Thyroid gland (tissue), 4 donors: ENCODE measurements around the gene REXO2. TPM values are rescaled to one million over a fixed set of nuclear protein-coding genes. Genes with fewer than 3 reads are reported as not detected.

ENCODE experiments used
- DNase-seq, 2 donors: peaks; one replicate each; pipeline ENCODE4 v3.0.0-alpha.2; 2019
- H3K27ac ChIP-seq, 3 donors: fragments of 200-600 bp; sonication (generic); 1 replicate in 2 of 3; 2 replicates in 1 of 3; pipeline ENCODE4 v1.5.1; 2016 to 2019; ENCODE audit warnings: mild to moderate bottlenecking in 1 of 3, moderate library complexity in 1 of 3
- H3K27me3 ChIP-seq: fragments of 200-600 bp; sonication (generic); one replicate; pipeline ENCODE4 v1.5.1; 2019
- H3K36me3 ChIP-seq, 2 donors: fragments of 200-600 bp; sonication (generic); one replicate each; pipeline ENCODE4 v1.5.1; 2016 to 2019
- H3K4me1 ChIP-seq, 2 donors: fragments of 200-600 bp; sonication (generic); one replicate each; pipeline ENCODE4 v1.5.1; 2017 to 2019
- H3K4me3 ChIP-seq, 3 donors: fragments of 200-600 bp; sonication (generic); replicated peaks in 1 of 3; 1 replicate in 2 of 3; 2 replicates in 1 of 3; pipeline ENCODE4 v1.5.1; 2016; ENCODE audit warnings: mild to moderate bottlenecking in 1 of 3
- H3K9me3 ChIP-seq: fragments of 200-600 bp; sonication (generic); one replicate; pipeline ENCODE4 v1.5.1; 2017
- POLR2A ChIP-seq, 2 donors: fragments of 450-650 bp; IDR thresholded peaks; one replicate each; pipeline ENCODE4 v1.6.1; 2017; ENCODE audit warnings: antibody characterized with exemption in 2 of 2, mild to moderate bottlenecking in 2 of 2, moderate library complexity in 1 of 2
- WGBS, 2 donors: methylation state at CpG; one replicate each; pipeline ENCODE4 v1.1.5; 2017; 5-methylcytosine and 5-hydroxymethylcytosine counted together
- intact Hi-C: fragments of 100-400 bp; cut with DNase I; formaldehyde crosslinking; loops from one replicate; pipeline ENCODE4 v1.15.1; 2023
- total RNA-seq, 4 donors: library from RNA; depleted of rRNA; stranded (reverse); fragments of >200 nt; gene quantifications; one replicate each; pipeline ENCODE4 v1.2.3, GENCODE V29; 2016
- TF ChIP-seq, protein P1 (sequence below), 6 experiments: fragments of 200-600 bp in 3 of 6; fragments of 450-650 bp in 3 of 6; sonication (generic) in 3 of 6; IDR thresholded peaks; one replicate each; pipeline ENCODE4 v1.5.1; 2016 to 2019; ENCODE audit warnings: antibody characterized with exemption in 6 of 6, mild to moderate bottlenecking in 2 of 6, inconsistent platforms in 1 of 6, moderate library complexity in 1 of 6

Gene REXO2
- total RNA-seq, result 100 to 1,000 TPM in 1 of 4 donors, 10 to 100 TPM in 3; 49.0 to 105 (median 63.0) TPM

DNA sequence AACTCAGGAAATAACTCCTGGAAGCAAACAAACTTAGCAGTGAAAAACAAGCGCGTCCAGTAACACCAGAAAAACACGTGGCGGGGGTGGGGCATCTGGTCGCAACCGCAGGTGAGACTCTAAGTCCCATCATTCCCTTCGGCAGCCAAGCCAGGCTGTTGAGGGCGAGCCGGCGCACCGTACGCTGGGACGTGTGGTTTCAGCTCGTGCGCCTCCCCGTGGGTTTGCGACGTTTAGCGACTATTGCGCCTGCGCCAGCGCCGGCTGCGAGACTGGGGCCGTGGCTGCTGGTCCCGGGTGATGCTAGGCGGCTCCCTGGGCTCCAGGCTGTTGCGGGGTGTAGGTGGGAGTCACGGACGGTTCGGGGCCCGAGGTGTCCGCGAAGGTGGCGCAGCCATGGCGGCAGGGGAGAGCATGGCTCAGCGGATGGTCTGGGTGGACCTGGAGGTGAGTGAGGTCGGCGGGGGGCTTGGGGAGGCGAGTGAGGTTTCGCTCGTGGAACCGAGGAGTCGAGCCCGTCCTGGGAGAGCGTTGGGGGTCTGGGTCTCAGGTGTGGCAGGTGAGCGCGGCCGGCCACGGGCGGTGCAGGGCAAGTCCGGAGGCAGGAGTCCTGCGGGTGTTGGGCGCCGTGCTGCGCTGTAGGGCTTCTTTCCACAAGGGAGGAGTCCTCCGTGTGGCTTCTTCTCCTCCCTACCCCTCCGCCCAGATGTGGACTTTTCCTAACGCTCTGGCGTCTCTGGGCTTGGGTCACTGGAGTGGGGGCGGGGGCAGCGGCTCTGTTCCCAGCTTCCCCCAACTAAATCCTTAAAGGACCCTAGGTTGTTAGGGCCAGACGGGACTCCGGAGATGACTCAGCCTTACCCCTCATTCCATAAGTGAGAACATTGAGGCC is at the start of gene REXO2:
TSS of gene REXO2 (plus strand) at position 239 of the 892 bp plus-strand sequence. CDS start at position 301, 62 bp downstream.
- Histone ChIP-seq H3K27ac (peak within 1 kb of the TSS in 2 of 3 donors; percentile 50 to 76), H3K36me3 (no peaks in the 10 kb centered on the region), H3K4me3 (peak within 1 kb of the TSS; percentile 61 to 95 (median 77)), H3K27me3 (no peaks in the 10 kb centered on the region), H3K4me1 (peaks cover 12 to 19% of the 10 kb centered on the region in 2 donors), H3K9me3 (no peaks in the 10 kb centered on the region)
- intact Hi-C loops, result no loop called here
- peak in 1 of 2 donors; percentile 81 for TF ChIP-seq POLR2A (IDR thresholded peaks at IDR 0.05)
- TF ChIP-seq, protein P1, sequence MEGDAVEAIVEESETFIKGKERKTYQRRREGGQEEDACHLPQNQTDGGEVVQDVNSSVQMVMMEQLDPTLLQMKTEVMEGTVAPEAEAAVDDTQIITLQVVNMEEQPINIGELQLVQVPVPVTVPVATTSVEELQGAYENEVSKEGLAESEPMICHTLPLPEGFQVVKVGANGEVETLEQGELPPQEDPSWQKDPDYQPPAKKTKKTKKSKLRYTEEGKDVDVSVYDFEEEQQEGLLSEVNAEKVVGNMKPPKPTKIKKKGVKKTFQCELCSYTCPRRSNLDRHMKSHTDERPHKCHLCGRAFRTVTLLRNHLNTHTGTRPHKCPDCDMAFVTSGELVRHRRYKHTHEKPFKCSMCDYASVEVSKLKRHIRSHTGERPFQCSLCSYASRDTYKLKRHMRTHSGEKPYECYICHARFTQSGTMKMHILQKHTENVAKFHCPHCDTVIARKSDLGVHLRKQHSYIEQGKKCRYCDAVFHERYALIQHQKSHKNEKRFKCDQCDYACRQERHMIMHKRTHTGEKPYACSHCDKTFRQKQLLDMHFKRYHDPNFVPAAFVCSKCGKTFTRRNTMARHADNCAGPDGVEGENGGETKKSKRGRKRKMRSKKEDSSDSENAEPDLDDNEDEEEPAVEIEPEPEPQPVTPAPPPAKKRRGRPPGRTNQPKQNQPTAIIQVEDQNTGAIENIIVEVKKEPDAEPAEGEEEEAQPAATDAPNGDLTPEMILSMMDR (IDR thresholded peaks at IDR 0.05), result peak in 3 of 6 experiments; percentile 9 to 34 (median 30)
- WGBS, 2 donors, result 0% methylated on average over 17 to 49 of the region's 64 CpGs
- DNase-seq, result peak; percentile 97

DNA sequence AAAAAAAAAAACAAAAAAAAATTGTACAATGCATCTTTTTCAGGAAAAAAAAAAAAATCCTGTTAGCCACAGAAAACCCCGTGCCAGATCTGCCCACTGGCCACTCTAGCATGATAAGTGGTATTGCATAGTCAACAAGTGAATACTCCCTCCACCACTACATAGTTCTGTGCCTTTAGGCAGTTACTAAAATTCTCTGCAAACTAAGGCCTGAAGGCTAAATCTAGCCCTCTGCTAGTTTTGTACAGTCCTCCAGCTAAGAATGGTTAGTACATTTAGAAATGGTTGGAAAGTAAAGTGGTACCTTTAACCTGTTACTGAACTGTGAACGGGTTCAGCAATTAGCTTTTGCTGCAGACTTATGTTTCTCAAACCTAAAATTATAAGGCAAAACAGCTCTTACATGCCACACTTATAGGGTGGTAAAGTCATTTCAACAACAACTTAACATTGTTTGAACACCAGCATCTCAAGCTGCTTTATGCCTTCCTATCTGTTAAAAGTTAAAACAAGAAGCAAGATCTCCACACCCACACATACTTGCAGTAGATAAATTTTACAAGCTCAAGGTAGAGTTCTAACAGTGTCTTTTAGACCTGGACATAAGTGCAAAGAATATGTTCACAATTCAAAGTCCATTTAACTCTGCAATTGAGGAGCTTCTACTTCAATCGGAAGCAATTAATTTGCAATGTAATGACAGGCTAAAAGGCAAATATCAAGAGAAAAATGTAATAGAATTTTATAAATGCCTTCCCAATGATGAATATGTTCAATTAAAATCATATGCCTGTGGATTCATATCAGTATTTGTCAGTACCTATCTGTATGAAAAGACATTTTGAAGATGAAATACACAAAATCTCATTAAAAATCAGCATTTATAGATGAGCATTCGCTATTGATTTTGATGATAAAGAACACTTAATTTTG is 46.3 kb upstream of the REXO2 start:
- H3K4me1 ChIP-seq, result no peaks in the 10 kb centered on the region
- H3K27ac ChIP-seq, result no peak overlapping the region
- no peaks in the 10 kb centered on the region for H3K9me3 ChIP-seq
- 68 to 72% methylated on average over 4 of the region's 4 CpGs for WGBS, 2 donors
- H3K36me3 ChIP-seq, result no peaks in the 10 kb centered on the region
- H3K4me3 ChIP-seq, result no peak overlapping the region
- TF ChIP-seq, protein P1 (IDR thresholded peaks at IDR 0.05), result no peak
- TF ChIP-seq POLR2A (IDR thresholded peaks at IDR 0.05), result no peak
- intact Hi-C loops, result no loop called here
- H3K27me3 ChIP-seq, result no peaks in the 10 kb centered on the region
- no peak for DNase-seq

DNA sequence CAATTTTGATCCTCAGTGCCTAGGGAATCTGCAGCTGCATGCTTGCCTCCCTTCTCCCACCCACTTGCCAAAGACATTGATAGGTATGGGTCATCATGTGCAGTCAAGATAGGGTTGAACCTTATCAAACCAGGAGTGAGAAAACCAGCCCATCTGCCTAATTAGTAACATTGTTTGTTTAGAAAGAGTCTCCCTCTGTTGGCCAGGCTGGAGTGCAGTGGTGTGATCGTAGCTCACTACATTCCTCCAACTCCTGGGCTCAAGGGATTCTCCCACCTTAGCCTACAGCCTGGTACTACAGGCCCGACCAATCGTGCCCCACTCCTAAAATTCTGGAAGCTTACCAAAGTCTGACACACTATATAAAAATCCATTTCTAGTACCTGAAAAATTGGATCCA is 43.5 kb upstream of the REXO2 start:
- Histone ChIP-seq H3K27me3 (no peaks in the 10 kb centered on the region), H3K9me3 (no peaks in the 10 kb centered on the region), H3K4me3 (no peak overlapping the region), H3K27ac (no peak overlapping the region), H3K36me3 (no peaks in the 10 kb centered on the region), H3K4me1 (peaks cover 8 to 9% of the 10 kb centered on the region in 2 donors)
- TF ChIP-seq POLR2A (IDR thresholded peaks at IDR 0.05), result no peak
- TF ChIP-seq, protein P1 (IDR thresholded peaks at IDR 0.05), result no peak
- no peak for DNase-seq
- 58 to 59% methylated on average over 3 of the region's 3 CpGs for WGBS, 2 donors
- intact Hi-C loops, result no loop called here

DNA sequence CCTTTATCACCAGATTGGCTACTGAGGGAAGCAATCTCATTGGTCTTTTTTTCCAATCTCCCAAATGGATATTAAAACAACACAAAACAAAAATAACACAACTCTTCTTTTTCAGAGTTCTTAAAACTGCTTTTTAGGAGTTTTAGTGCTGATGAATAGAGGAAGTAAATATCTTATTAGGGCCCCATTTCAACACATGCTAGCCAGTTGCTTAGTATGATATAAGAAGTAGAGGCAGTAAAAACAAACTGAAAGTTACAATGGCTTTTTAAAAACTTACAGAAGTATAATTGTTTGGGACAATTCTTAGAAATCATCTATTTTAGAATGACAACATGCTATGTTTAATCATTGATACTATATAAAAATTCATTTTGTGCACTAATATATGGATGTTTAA is 42.4 kb upstream of the REXO2 start:
- TF ChIP-seq, protein P1 (IDR thresholded peaks at IDR 0.05), result no peak
- TF ChIP-seq POLR2A (IDR thresholded peaks at IDR 0.05), result no peak
- DNase-seq, result no peak
- Histone ChIP-seq H3K36me3 (no peaks in the 10 kb centered on the region), H3K4me3 (no peak overlapping the region), H3K9me3 (no peaks in the 10 kb centered on the region), H3K4me1 (peaks cover 12 to 13% of the 10 kb centered on the region in 2 donors), H3K27ac (no peak overlapping the region), H3K27me3 (no peaks in the 10 kb centered on the region)
- intact Hi-C loops, result no loop called here
